ENCODE results near the gene IMP3.

DNA sequence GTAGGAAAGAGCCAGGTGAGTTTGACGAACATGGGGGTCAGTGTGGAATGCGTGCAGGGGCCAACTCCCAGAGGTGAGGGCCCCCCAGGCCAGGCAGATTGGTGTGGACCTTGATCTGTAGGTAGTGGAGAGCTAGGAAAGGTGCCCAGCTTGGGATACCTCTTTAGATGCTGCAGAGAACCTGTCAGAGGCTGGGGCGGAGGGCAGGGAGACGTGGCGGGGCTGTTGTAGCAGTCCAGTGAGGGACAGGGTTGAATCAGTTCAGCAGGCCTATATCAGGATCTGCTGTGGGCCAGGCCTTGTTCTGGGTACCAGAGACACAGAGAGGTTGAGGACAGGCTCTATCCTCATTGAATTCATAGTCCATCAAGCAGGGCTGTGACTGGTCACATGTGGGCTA is 16.3 kb upstream of the IMP3 start:
- TF ChIP-seq, protein P1, sequence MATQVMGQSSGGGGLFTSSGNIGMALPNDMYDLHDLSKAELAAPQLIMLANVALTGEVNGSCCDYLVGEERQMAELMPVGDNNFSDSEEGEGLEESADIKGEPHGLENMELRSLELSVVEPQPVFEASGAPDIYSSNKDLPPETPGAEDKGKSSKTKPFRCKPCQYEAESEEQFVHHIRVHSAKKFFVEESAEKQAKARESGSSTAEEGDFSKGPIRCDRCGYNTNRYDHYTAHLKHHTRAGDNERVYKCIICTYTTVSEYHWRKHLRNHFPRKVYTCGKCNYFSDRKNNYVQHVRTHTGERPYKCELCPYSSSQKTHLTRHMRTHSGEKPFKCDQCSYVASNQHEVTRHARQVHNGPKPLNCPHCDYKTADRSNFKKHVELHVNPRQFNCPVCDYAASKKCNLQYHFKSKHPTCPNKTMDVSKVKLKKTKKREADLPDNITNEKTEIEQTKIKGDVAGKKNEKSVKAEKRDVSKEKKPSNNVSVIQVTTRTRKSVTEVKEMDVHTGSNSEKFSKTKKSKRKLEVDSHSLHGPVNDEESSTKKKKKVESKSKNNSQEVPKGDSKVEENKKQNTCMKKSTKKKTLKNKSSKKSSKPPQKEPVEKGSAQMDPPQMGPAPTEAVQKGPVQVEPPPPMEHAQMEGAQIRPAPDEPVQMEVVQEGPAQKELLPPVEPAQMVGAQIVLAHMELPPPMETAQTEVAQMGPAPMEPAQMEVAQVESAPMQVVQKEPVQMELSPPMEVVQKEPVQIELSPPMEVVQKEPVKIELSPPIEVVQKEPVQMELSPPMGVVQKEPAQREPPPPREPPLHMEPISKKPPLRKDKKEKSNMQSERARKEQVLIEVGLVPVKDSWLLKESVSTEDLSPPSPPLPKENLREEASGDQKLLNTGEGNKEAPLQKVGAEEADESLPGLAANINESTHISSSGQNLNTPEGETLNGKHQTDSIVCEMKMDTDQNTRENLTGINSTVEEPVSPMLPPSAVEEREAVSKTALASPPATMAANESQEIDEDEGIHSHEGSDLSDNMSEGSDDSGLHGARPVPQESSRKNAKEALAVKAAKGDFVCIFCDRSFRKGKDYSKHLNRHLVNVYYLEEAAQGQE (IDR thresholded peaks at IDR 0.05), result no peak
- TF ChIP-seq, protein P2, sequence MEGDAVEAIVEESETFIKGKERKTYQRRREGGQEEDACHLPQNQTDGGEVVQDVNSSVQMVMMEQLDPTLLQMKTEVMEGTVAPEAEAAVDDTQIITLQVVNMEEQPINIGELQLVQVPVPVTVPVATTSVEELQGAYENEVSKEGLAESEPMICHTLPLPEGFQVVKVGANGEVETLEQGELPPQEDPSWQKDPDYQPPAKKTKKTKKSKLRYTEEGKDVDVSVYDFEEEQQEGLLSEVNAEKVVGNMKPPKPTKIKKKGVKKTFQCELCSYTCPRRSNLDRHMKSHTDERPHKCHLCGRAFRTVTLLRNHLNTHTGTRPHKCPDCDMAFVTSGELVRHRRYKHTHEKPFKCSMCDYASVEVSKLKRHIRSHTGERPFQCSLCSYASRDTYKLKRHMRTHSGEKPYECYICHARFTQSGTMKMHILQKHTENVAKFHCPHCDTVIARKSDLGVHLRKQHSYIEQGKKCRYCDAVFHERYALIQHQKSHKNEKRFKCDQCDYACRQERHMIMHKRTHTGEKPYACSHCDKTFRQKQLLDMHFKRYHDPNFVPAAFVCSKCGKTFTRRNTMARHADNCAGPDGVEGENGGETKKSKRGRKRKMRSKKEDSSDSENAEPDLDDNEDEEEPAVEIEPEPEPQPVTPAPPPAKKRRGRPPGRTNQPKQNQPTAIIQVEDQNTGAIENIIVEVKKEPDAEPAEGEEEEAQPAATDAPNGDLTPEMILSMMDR (IDR thresholded peaks at IDR 0.05; ENCODE audit: low read depth, low read length, missing input control), result no peak
- no peak for TF ChIP-seq HNF4G (IDR thresholded peaks at IDR 0.05)
- TF ChIP-seq, protein P3, sequence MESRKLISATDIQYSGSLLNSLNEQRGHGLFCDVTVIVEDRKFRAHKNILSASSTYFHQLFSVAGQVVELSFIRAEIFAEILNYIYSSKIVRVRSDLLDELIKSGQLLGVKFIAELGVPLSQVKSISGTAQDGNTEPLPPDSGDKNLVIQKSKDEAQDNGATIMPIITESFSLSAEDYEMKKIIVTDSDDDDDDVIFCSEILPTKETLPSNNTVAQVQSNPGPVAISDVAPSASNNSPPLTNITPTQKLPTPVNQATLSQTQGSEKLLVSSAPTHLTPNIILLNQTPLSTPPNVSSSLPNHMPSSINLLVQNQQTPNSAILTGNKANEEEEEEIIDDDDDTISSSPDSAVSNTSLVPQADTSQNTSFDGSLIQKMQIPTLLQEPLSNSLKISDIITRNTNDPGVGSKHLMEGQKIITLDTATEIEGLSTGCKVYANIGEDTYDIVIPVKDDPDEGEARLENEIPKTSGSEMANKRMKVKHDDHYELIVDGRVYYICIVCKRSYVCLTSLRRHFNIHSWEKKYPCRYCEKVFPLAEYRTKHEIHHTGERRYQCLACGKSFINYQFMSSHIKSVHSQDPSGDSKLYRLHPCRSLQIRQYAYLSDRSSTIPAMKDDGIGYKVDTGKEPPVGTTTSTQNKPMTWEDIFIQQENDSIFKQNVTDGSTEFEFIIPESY (IDR thresholded peaks at IDR 0.05), result no peak
- TF ChIP-seq, protein P4, sequence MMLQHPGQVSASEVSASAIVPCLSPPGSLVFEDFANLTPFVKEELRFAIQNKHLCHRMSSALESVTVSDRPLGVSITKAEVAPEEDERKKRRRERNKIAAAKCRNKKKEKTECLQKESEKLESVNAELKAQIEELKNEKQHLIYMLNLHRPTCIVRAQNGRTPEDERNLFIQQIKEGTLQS (IDR thresholded peaks at IDR 0.05), result no peak
- no peak for TF ChIP-seq TAF1 (conservative IDR thresholded peaks at IDR 0.05)
- TF ChIP-seq RAD21 (IDR thresholded peaks at IDR 0.05), result no peak
- no peak for TF ChIP-seq JUND (IDR thresholded peaks at IDR 0.05)
- TF ChIP-seq SP1 (IDR thresholded peaks at IDR 0.05), result no peak
- no peak for TF ChIP-seq YY1 (IDR thresholded peaks at IDR 0.05)
- TF ChIP-seq HNF4A (conservative IDR thresholded peaks at IDR 0.05), result no peak
- TF ChIP-seq GABPA (IDR thresholded peaks at IDR 0.05 in 1 of 2, conservative IDR thresholded peaks at IDR 0.05 in 1 of 2), result no peak
